Measurements from ENCODE around the gene NUSAP1.
"Not testable (repeated sequence)": the region's sequence is repeated elsewhere in the genome, so short reads cannot be mapped to it uniquely, and the experiment has no call there.

Gene NUSAP1, protein sequence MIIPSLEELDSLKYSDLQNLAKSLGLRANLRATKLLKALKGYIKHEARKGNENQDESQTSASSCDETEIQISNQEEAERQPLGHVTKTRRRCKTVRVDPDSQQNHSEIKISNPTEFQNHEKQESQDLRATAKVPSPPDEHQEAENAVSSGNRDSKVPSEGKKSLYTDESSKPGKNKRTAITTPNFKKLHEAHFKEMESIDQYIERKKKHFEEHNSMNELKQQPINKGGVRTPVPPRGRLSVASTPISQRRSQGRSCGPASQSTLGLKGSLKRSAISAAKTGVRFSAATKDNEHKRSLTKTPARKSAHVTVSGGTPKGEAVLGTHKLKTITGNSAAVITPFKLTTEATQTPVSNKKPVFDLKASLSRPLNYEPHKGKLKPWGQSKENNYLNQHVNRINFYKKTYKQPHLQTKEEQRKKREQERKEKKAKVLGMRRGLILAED

DNA sequence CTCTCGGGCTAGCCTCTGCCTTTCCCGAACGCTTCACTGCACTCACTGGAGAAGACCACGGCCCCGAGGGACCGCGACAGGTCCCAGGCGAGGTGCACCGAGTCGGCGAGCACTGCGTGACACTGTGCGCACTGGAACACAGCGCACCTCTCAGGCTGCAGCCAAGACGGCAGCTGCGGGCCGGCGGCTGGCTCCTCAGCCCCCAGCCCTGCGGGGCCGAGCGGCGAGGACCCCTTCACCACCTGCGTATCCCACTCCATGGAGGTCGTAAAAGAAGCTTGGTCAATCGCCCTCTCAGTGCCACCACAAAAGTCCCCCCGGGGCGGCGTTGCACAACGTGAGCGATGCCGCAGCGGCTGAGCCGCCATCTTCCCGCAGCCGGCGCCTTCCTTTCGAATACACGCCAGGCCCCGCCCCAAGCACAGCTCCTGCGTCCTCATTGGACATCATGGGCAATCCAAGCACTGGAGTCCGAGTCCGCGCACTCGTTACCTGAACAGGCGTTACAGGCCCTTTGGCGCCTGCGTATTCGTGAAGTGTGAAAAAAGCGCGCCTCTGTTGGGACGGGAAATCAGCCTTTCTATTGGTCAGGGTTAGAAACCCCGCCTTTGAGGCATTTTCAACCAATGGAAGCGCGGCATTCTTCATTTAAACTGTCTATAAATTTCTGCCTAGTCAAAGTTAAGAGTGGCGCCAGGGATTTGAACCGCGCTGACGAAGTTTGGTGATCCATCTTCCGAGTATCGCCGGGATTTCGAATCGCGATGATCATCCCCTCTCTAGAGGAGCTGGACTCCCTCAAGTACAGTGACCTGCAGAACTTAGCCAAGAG, at the start of gene NUSAP1, which contains the start of gene OIP5:
TSS of gene NUSAP1 (plus strand) at position 688 of the 832 bp plus-strand sequence. CDS start at position 765, 77 bp downstream.
TSS of gene OIP5 (minus strand) at position 398 of the 832 bp plus-strand sequence. CDS start at position 368, 30 bp downstream.
- DNase-seq: peak; percentile 98

DNA sequence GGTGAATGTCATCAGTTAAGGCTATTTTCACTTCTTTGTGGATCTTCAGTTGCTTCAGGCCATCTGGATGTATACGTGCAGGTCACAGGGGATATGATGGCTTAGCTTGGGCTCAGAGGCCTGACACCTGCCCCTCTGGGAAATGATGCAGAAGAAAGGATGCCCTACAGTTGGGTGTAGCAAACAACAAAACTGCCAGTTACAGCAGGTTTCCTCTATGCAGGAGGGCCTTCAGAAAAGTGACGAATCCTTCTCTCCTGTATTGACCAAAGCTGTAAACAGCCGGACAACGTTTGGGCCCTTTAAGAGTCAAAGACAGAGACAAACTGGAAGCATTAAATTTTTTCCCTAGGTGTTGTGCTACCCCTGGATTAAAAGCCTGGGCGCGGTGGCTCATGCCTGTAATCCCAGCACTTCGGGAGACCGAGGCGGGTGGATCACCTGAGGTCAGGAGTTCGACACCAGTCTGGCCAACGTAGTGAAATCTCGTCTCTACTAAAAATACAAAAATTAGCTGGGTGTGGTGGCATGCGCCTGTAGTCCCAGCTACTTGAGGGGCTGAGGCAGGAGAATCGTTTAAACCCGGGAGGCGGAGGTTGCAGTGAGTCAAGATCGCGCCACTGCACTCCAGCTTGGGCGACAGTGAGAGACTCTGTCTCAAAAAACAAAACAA, 49.6 kb upstream of the NUSAP1 start:
- not testable (repeated sequence) for DNase-seq

DNA sequence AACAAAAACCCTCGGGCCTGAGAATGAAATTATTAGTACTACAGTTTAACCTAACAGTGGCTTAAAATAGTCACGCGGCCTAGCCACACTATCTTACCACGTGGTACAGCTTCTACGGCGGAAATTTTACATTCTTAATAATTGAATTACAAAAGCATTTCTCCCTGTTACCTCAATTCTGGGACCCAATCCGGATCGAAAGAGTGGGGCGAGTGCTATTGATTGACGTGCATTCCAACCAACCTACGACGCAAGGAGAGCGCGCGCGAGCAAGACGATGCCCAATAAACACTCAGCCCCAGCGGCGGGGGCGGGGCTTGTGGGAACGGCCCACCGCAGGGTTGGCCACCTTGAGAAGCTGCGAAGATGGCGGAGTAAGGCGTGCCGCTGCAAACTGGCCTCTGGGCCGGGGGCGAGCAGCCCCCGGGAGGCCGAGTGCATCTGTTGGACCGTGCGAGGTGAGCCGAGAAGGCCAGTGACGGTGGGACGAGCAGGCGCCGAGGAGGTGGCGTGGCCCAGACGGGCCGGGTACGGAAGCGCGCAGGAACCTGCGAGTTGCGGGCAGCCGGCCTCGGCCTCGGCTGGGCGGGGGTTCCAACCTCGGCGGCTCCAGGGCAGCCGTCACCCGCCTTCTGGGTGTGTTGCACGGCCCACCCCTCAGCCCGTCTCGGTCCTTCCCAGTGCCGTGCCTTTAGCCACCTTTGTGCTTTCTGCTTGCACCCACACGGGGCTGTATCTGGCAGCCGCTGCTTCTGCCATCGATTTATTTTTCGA, 48.8 kb upstream of the NUSAP1 start:
- DNase-seq: peak; percentile 96

DNA sequence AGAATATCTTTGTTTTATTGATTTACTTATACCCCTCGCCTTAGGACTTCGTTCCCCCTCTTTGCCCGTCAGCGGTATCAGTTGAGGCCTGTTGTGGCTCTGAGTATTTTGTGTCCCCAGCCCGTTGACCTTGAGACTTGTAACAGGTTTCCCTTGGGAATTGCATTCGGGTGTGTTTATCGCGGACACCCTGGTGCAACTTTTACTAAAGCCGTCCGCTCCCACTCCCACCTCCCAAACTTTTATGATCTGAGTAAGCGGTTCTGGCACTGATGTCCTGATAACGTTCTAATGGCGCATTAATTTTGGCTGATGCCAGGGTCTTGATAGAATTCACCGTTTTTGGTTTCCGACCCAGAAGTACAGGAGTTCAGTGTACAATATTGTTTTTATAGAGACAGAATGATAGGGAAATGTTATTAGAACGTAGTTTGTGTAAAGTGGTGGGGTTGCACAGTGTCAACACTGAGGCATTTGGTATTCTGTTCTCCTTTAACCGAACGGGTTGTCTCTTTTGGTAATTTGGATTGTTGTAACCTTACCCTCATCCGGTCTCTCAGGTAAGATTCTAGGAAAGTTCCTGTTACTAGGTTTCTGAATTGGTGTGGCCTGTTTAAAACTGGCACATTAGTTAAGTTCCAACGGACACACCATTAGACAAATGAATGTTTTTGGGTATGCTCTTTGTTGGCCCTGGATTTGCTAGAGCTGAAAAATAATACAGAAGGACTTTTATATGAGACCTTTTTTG, 48.1 kb upstream of the NUSAP1 start:
- peak; percentile 17 for DNase-seq

DNA sequence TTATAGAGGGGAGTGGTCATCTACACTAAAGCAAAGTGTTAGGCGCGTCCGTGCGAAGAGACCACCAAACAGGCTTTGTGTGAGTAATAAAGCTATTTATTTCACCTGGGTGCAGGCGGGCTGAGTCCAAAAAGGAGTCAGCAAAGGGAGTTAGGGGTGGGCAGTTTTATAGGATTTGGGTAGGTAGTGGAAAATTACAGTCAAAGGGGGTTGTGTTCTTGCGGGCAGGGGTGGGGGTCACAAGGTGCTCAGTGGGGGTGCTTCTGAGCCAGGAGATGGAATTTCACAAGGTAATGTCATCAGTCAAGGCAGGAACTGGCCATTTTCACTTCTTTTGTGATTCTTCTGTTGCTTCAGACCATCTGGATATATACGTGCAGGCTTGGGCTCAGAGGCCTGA, 47.4 kb upstream of the NUSAP1 start:
- no peak for DNase-seq

DNA sequence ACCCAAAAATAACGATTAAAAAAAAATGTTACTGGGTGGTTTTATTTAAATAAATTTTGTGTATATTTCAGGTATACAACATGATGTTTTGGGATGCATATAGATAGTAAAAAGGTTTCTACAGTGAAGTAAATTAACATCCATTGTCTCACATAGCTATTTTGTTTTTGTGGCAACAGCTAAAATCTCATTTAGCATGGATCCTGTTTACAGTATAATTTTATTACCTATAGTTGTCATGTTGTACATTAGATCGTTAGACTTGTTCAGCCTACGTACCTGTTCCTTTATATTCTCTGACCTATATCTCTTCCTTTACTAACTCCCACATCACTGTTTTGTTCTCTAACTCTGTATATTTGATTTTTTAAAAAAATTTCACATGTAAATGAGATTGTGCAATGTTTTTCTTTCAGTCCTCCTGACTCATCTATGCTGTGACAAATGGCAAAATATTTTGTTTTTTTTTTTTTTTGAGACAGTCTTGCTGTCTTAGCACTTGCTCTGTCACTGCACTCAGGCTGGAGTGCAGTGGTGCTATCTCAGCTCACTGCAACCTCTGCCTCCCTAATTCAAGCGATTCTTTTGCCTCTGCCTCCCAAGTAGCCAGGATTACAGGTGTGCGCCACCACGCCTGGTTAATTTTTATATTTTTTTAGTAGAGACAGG, 45.9 kb upstream of the NUSAP1 start:
- DNase-seq: no peak

DNA sequence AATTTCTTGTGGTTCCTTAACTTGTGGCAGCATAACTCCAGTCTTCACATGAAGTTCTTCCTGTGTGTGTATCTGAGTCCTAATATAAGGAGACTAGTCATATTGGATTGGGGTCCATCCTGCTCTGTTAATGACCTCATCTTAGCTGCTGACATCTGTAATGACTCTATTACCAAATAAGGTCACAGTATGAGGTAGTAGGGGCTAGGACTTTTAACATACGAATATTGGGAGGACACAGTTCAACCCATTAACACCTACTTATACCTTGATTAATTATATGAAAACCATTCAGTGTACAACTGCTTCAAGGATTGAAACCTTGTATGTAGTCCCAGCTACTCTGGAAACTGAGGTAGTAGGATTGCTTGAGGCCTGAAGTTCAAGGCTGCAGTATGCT, 44.2 kb upstream of the NUSAP1 start:
- DNase-seq: no peak

DNA sequence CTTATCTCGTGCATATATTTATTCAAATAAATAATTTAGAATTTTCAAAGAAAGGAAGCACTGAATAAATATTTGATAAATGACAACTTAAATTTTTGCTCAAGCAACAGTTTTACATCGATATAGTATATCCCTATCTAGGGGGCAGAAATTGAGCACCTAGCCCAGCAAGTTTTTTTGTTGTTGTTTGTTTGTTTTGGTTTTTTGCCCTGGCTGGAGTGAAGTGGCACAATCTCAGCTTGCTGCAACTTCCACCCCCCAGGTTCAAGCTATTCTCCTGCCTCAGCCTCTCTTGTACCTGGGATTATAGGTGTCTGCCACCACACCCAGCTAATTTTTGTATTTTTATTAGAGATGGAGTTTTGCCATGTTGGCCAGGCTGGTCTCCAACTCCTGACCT, 42.7 kb upstream of the NUSAP1 start:
- no peak for DNase-seq

DNA sequence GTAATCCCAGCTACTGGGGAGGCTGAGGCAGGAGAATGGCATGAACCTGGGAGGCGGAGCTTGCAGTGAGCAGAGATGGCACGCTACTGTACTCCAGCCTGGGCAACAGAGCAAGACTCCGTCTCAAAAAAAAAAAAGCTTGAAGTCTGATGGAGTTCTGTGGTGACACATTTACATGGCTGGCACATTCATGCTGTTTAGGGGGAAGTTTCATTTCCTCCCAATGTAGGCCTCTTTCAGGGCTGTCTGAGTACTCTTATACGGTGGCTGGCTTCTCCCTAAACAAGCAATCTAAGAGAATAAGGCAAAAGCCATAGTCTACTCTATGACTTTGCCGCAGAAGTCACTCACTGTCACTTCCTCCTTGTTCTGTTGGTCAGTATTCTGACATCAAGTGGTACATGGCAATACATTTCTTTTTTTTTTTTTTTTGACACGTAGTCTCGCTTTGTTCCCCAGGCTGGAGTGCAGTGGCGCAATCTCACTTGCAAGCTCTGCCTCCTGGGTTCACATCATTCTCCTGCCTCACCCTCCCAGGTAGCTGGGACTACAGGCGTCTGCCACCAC, 41.5 kb upstream of the NUSAP1 start:
- DNase-seq: no peak

DNA sequence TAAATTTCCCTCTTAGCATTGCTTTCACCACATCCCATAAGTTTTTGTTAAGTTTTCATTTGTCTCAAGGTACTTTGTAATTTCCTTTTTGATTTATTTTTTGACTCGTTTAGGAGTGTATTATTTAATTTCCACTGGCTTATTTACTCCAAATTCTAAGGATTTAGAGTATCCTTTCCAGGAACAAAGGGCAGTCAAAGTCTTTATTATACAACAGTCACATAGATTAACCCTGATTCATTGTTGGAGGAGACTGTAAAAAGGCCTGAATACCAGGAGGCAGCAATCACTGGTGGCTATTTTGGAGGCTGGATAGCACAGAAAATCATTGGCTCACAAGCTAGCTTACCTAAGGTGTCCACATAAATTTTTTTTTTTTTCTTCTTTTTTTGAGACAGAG, 40.2 kb upstream of the NUSAP1 start:
- DNase-seq: no peak

DNA sequence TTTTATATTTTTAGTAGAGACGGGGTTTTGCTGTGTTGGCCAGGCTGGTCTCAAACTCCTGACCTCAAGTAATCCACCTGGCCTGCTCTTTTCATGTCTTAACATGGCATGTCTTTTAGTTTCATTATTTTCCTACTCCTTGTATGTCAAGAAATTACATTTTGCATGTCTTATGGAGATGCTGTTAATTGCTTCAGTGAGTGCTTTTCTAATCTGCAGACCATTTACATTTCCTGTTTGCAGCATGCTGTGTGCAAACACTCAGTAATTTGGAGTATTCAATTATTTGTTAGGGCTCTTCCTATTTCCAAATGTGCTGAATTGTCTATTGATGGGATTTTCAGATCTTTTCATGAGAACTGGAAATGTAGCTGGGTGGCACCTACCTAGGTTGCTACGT, 31.5 kb upstream of the NUSAP1 start:
- DNase-seq: not testable (repeated sequence)

DNA sequence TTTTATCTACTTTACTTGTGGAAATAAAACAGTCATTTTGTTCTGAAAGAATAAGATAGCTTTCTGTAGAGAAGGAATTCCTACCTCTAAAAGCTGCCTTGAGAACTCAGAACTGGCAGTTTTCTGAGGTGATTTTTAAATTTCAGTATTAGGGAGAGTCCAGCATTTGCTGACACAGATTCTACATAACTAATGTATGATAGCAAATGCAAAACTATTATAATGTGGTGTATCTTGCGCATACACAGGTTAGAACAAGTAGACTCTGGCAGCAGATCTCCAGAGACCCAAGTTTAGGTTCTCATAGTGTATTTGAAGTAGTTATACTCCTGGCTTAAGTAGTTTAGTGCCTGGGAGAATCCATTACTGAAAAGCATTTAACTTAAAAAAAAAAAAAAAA, 31.1 kb upstream of the NUSAP1 start:
- no peak for DNase-seq

DNA sequence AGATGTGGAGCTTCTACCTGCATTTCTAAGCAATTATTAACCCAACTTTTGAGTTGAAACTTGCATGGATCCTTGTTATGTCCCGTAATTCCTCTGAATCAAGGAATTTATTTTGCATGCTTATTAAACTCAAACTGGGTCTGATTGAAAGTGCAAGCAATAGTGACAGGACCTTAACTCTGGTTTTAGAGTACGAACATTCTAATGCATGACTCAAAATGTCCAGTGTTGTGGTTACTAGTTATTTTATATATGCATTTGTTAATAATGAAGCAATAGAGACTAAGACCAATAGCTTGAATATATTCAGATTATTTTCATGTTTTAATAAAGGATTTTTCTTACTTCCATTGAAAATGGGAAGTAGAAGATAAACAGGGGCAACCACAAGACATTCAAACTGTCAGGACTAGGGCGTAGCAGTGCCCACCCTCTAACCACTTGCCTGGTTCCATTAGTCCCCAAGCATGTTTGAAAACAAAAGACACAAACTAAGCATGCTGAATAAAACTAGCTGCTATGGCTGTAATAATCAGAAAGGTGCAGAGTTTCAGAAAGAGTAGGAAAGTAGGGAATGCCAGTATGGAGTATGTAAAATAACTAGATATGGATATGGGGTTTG, 28.4 kb upstream of the NUSAP1 start:
- DNase-seq: no peak

DNA sequence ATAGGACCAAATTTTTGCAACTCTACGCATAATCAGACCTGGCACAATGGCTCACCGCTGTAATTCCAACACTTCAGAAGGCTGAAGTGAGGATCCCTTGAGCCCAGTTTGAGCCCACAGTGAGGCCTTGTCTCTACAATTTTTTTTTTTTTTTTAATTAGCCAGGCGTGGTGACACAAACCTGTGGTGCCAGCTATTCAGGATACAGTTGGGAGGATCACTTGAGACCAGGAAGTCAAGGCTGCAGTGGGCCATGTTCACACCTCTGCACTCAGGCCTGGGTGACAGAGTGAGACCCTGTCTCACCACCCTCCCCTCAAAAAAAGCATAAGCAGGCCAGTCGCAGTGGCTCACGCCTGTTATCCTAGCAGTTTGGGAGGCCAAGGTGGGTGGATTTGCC, 25.0 kb upstream of the NUSAP1 start:
- no peak for DNase-seq

DNA sequence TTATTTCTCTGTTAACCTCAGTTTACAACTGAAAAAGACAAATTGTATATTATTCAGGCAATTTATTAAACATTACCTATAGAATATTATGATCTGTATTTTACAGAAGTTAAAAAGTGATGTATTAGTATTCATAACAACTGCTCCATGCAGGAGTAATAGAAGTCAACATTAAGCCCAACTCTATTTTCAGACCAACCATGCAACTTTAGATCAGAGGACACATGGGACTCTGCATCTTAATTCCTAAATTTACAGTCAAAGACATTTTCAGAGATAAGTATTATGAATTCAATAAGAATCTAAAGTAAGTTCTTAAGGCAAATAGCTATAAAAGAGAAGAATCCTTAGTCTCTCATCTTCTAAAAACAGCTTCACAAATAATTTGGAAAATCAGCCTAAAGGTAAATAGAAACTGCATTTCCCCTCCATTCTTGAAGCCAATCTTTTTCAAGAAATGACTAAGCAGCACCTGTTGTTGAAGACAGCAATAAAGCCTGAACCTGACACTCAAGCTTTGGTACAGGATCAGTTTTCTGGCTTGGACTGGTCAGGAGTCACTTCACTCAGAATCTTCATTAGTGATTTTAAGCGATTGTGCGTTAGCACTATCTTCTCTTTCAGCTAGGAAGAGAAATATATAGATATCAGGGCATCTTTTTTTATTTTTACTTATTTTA, 23.3 kb upstream of the NUSAP1 start:
- DNase-seq: no peak

DNA sequence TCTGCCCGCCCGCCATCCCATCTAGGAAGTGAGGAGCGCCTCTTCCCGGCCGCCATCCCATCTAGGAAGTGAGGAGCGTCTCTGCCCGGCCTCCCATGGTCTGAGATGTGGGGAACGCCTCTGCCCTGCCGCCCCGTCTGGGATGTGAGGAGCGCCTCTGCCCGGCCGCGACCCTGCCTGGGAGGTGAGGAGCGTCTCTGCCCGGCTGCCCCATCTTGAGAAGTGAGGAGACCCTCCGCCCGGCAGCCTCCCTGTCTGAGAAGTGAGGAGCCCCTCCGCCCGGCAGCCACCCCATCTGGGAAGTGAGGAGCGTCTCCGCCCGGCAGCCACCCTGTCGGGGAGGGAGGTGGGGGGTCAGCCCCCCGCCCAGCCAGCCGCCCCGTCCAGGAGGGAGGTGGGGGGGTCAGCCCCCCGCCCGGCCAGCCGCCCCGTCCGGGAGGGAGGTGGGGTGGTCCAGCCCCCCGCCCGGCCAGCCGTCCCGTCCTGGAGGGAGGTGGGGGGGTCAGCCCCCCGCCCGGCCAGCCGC, 11.8 kb upstream of the NUSAP1 start:
- DNase-seq: not testable (repeated sequence)

DNA sequence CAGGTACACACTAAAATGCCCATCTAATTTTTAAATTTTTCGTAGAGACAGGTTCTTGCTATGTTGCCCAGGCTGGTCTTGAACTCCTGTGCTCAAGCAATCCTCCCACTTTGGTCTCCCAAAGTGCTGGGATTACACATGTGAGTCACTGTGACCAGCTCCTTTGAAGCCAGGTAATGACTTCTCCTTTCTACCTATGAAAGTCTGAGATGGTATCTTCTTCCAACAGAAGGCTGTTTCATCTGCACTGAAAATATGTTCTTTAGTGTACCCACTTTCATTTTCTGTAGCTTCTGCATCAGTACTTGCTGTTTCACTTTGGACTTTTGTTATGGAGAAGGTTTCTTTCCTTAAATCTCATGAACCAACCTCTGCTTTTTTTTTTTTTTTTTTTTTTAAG, 9.1 kb upstream of the NUSAP1 start:
- DNase-seq: no peak

DNA sequence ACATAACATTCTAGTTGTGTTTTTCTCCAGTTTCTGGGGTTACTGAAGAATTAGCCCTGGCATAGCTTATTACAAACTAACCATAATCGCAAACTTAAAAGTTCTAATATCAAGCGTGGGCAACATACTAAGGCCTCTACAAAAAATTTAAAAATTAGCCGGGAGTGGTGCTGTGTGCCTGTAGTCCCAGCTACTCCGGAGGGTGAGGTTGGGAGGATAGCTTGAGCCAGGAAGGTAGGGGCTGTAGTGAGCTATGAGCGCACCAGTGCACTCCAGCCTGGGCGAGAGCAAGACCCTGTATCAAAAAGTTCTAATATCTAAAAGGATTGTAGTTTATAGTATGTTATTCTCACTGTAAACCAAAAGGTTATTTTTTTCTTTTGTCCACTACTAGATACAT, 1.4 kb upstream of the NUSAP1 start:
- no peak for DNase-seq

DNA sequence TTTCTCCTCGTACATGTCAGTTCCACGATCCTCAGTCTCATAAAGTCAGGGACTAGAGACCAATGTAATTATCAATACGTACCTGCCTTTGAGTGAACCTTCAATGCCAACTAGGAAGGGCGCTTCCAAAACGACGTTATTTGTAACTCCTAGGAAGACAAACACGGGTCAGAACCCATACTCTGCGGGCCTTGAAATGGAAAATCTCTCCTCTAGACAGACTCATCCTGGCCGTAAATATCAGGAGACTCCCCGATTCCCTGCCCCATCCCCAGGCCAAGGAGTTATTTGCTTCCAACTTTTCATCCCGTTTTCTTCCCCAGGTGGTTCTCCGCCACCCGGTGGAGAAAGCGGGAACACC, 868 bp upstream of the NUSAP1 start:
- no peak for DNase-seq

Measured in NCI-H1092 treated with DMSO at 0.1 percent for 48 hours (cell line).